ENCODE data around the gene XAF1.
"Not testable (repeated sequence)": the region's sequence is repeated elsewhere in the genome, so short reads cannot be mapped to it uniquely, and the experiment has no call there.

The XAF1 gene

DNA sequence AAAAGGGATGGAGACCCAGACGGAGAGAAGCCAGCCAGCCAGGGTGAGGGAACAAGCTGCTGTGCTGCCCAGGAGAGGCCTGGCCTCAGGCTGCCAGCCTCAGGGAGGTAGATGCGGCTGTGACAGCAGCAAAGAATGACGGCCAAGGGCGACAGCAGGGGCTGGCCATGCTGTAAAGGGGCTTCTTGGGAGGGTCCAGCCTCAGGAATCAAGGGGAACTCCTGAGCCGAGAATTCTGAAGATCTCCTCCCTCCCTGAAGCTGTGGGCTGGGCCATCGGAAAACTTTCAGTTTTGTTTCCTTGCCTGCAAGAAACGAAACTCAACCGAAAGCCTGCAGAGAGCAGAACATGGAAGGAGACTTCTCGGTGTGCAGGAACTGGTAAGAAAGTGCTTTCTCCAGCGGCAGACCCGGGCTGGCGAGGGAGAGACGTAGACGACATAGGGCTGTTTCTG lies at the start of gene XAF1:
TSS of gene XAF1 (plus strand) at position 316 of the 454 bp plus-strand sequence. CDS start at position 349, 33 bp downstream.
- DNase-seq: peak; percentile 38

DNA sequence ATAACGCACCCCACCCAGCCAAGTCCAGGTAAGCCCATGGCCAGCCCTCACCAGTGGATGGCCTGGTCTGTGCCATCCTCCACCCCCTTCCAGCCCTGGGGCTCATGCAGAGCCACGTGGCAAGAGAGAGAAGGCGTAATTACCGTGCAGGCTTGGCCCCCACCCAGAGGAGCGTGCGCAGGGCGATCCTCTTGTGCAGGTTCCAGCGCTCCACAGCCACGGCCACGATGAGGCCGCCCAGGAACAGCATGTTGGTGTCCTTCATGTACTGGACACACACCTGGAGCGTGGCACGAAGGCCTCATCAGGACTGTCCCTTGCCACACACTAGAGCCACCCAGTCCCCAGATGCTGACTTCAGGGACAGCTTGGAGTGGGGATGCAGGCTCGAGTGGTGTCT lies 49.3 kb upstream of the XAF1 start:
- DNase-seq: no peak

DNA sequence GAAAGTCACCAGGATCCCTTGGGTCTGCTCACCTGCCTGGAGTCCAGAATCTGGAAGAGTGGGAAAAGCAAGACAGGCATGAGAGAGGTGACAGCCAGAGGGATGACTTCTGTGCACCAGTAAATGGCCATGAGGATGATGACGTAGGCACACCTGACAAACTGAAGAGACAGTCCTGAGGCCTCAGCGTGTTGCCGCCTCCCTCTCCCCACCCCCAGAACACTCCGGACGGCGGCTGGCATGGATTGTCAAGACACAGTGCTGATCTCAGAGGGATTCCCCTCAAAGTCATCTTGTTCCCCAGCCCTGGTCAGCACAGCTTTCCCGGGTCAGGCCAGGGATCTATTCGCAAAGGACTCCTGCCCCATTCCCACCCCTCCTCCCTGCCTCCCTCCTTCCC lies 48.9 kb upstream of the XAF1 start:
- no peak for DNase-seq

- DNase-seq: no peak
These were observed 47.4 kb upstream of the XAF1 start for GRCh38 chr17:6708357-6708961.

DNA sequence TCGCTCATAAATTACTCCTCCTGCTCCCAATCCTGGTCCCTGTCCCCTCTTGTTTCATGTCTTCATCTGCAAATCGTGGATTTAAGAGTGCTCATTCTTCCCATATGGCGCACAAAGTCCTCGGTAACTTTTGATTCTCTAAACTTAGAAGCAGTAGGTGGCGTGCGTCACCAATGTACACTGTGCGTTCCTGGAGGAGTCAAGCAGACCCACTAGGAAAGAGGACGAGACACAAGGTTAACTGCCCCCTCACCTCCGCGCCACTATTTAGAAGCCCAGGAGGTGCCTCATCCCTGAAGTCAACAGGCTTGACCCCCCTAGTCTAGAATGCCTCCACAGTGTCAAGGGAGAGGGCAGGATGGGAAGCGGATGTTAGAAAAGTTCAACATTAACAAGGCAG lies 45.5 kb upstream of the XAF1 start:
- no peak for DNase-seq

DNA sequence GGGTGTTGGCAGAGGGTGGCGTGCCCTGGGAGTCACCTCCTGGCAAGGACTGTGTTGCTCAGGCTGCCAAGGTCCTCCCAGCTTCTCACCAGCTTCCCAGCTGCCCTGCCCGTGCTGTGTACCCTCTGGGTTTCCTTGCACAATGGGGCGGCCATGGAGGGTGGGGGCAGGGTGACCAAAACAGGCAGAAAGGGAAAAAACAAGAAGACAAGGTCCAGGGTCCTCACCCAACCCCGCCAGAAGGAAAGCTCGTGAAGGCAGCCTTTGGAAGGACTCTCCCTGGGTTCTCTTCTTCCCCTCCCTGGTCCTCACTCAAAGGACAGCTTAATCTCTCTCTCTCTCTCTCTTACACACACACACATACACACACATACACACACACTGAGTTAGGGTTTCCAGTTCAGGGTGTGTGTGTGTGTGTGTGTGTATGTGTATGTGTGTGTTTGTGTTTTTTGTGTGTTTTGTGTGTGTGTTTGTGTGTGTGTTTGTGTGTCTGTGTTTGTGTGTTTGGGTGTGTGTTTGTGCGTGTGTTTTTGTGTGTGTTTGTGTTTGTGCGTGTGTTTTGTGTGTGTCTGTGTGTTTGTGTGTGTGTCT lies 44.7 kb upstream of the XAF1 start:
- no peak for DNase-seq

DNA sequence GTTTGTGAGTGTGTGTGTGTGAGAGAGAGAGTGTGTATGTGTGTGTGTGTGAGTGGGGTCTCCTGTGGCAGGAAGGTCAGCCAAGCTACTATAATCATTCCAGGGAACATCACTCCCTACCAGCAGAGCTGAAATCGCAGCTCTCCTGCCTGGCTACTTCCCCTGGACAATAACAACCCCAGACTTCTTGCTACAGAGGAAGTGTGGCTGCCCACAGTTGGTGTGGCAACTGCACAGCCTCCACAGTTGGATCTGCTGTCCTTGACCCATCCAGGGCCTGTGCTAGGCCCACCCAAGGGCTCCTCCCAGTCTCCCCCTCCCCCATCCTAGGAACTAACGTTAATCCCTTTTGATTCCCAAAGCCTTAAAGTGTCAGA lies 44.2 kb upstream of the XAF1 start:
- no peak for DNase-seq

DNA sequence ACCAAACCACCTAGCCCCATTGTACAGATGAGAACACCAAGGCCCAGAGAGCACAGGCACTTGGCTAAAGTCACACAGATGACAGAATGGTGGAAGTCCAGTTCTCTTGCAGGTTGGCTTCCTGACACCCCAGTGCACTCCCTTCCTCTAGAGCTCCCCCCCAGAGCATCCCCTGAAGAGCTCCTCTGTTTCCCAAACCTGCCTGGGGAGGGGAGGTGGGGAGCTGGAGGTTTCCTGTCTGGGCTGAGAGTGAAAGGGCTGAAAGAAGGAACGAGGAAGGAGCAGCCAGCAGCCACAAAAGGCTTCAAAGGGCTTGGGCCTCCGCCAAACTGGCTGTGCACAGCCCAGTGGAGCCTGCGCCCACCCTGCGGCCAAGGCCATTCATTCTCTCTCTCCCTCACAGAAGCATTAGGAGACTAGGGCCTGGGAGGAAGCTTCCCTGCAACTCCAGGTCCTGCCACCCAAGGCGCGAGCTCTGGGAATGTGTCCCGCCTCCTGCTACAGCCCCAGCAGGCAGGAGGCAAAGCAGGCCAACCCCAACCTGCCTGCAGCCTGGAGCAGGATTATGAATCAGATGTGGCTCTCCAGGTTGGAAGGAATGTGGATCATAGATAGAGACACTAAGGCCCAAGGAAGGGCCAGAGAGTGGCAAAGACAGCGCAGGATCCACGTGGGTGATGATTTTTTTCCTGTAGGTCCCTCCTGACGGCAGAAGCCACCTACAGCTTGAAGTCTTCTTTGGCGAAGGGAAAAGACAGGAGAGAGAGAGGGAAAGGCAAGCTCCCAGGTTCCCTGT lies 43.6 kb upstream of the XAF1 start:
- DNase-seq: no peak

DNA sequence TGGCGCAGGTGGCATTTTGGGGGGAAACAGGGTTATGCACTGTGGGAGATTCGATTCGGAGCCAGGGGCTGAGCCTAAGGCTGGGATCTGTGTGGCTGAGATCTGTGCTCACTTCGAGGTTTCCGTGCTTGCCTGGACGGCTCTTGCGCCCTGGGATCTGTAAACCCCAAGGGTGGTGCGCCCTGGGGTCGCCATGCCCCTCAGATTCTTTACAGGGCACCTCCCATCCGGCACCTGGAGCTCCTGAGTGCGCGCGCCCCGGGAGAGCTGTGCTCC lies 43.1 kb upstream of the XAF1 start:
- DNase-seq: no peak

DNA sequence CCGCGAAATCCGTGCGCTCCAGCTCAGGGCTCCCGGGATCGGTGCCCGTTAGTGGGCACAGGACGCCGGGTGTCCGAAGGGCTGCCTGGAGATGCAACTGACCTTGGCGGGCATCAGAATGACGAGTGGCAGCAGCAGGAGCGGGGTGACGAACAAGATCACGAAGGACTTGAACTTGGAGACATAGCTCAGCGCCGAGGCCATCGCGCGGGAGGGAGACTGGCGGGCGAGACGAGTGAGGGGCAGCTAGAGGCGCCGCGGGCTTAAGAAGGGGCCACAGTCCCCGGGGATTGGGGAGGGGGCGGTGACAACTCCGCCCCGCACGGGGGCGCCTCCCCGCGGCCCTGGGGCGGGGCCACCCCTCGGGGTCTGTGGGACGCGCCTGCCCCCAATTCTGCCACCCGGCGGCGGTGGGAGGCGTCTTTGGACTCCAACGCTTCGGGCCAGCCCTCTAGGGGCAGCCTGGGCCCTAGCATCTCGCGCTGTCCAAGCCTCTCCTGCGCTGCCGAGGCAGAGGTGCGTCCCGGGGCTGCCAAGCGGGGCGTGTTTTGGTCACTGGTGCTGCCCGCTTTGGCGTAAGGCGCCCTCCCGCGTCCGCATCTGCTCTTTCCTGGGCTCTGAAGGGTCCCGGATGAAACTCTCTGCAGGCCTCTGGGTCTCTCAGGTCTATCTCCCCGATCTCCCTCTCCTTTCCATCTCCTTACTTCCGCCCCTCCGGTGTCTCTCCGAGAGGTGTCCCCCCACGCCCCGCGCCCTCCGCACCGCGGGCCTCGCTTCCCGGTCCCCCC lies 42.5 kb upstream of the XAF1 start, which contains the start of gene SLC13A5:
TSS of gene SLC13A5 (minus strand) at position 240 of the 788 bp plus-strand sequence. CDS start at position 204, 36 bp downstream.
- no peak for DNase-seq

DNA sequence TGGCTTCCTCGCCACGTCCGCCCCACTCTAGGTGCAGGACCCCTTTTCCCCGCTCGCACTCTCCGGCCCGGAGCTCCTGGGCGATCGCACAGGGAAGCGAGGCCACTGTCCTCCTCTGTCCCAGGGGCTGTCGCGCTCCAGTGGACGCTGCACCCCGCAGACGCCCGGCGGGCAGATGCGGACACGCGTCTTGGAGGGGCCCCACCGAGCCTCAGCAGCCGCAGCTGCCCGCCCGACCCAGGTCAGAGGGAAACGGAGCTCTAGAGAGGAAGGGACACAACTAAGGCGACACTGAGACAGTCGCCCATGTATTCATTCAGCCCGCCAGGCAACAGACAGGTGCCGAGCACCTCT lies 42.0 kb upstream of the XAF1 start:
- no peak for DNase-seq

GRCh38 chr17:6714315-6714874 lies 41.5 kb upstream of the XAF1 start:
- DNase-seq: no peak

DNA sequence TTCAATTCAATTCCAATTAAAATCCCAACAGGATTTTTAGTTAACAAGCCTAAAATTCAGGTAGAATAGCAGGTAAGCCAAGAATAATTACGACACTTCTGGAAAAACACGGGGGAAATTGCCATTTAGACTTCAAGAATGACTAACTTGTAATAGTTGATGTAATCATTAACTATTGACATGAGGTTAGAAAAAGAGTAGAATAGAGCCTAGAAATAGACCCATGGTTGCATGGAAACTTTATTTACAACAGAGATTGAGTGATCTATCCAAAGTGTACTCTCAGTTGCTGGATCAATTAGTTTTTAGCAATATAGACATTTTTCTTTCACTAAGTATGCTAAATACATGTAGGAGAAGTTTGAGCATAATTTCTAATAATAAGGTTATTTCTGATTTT lies 39.1 kb upstream of the XAF1 start:
- no peak for DNase-seq

- no peak for DNase-seq
These were observed 34.1 kb upstream of the XAF1 start for GRCh38 chr17:6721744-6722143.

- no peak for DNase-seq
These were observed 31.8 kb upstream of the XAF1 start for GRCh38 chr17:6724009-6724408.

- no peak for DNase-seq
These were observed 26.3 kb upstream of the XAF1 start for GRCh38 chr17:6729531-6729930.

- not testable (repeated sequence) for DNase-seq
These were observed 9.2 kb upstream of the XAF1 start for GRCh38 chr17:6746665-6747064.

DNA sequence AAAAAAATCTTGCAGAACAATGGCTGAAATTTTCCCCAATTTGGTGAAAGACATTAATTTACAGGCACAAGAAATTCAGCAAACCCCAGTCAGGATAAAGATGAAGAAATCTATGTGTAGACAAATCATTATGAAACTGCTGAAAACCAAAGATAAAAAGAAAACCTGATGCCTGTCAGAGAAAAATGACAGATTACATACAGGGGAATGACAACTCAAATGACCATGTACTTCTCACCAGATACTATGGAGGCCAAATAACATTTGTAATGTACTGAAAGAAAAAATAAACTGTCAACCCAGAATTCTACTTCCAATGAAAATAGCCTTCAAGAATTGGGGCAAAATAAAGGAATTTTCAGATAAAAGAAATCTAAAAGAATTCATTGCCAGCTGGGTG lies 7.2 kb upstream of the XAF1 start:
- no peak for DNase-seq

- no peak for DNase-seq
These were observed 6.3 kb upstream of the XAF1 start for GRCh38 chr17:6749519-6749918.

DNA sequence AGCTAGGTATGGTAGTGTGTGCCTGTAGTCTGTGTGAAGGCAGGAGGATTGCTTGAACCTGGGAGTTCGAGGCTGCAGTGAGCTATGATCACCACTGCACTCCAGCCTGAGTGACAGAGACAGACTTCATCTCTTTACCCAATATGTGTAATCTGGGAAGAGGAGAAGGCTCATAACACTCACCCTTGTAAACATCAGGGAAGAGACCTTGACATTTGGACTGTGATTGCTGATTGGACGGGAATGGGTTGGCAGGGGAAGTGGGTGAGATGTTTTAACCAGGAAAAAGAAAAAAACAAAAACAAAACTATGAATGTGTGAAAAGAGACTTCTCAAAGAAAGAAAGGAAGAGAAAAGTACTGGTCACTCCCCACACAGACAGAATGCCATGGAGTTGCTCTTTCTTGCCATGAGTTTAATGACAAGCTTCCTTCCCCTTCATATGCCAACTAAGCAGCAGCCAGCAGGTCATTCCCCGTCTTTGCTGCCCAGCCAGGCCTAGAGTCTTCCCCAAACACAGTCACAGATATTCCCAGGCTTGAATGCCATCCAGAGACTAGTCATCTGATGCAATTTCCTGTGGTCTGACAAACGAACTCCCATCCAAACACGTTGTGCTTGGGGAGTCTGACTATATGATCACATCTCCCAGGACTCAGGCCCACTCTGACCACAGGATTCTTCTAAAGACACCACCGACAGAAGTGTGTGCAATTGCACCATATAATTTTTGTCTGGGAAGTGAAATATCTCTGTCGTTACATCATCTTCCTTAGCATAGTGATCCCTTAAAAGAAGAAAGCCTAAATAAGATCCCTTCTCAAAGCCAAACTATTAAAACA lies 3.6 kb upstream of the XAF1 start:
- no peak for DNase-seq

DNA sequence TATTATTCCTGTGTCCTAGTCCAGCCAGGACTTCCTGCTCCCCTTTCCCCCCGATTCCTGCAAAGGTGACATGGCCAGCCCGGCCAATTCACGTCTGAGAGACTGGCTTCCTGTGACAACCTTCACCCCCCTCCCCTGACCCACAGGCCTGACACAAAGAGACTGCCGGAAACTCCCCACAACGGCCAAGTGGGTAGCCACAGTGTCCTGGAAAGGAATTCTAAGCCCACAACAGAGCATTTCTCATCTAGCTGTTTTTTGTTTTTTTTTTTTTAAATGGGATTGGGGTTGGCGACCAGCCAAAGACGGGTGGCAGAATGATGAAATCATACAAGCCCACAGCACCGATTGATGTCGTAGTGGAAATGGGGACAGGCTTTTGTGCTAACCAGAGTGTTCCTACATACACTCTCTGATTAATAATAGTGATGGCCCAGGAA lies 2.8 kb upstream of the XAF1 start:
- DNase-seq: no peak

- no peak for DNase-seq
These were observed 2.3 kb upstream of the XAF1 start for GRCh38 chr17:6753546-6753945.

Data from activated naive CD4-positive, alpha-beta T cell treated with anti-CD3 and anti-CD28 coated beads, Interleukin-2, amount 50 U/mL, for 16 hours (primary cell).